ENCODE data around the gene SPTY2D1.

- TF ChIP-seq MAX (IDR thresholded peaks at IDR 0.05) (no peak), REST (IDR thresholded peaks at IDR 0.05; ENCODE audit: low read depth) (no peak), CEBPB (IDR thresholded peaks at IDR 0.05) (no peak), TAF1 (IDR thresholded peaks at IDR 0.05; ENCODE audit: low read depth) (no peak), EP300 (IDR thresholded peaks at IDR 0.05; ENCODE audit: borderline replicate concordance) (no peak)
Observed at GRCh38 chr11:18614667-18615066, 19.5 kb downstream of the SPTY2D1 start.
